ENCODE results near the gene LIN37. TPM values are rescaled to one million over a fixed set of nuclear protein-coding genes. Genes with fewer than 3 reads are reported as not detected.

LIN37 gene
- total RNA-seq, 2 experiments from 2014 or later = 13.7 to 15.9 TPM

GRCh38 chr19:35801828-35802227 lies 53.5 kb downstream of the LIN37 start:
- Mint-ChIP-seq H3K36me3 (ENCODE audit: low read depth) (no peaks in the 10 kb centered on the region), H3K4me3 (no peak overlapping the region), H3K4me1 (peaks cover 10% of the 10 kb centered on the region), H3K9me3 (no peaks in the 10 kb centered on the region), H3K27ac (no peak overlapping the region), H3K27me3 (peaks cover 16% of the 10 kb centered on the region)
- ChIA-PET POLR2A (no interaction called here), CTCF (no interaction called here)
- no peak for DNase-seq

Other genes starting within 250 kb of the LIN37 start
- gene DMKN, start 234.9 kb upstream of the LIN37 start, total RNA-seq = not detected
- gene SBSN, start 220.3 kb upstream of the LIN37 start, total RNA-seq = not detected
- not detected for gene GAPDHS, start 215.1 kb upstream of the LIN37 start, total RNA-seq
- gene TMEM147, start 202.9 kb upstream of the LIN37 start, total RNA-seq = 10 to 100 TPM; 42.5 to 43.8 TPM
- gene ATP4A, start 184.9 kb upstream of the LIN37 start, total RNA-seq = not detected
- gene PMIS2, start 162.4 kb upstream of the LIN37 start, total RNA-seq = not detected
- gene HAUS5, start 135.8 kb upstream of the LIN37 start, total RNA-seq = 10 to 100 TPM; 52.2 to 57.9 TPM
- 100 to 1,000 TPM; 100 to 112 TPM for gene RBM42, start 119.5 kb upstream of the LIN37 start, total RNA-seq
- 1 to 10 TPM in 1 of 2 experiments, under 1 TPM in 1; 0.84 to 1.9 TPM for gene ETV2, start 106.8 kb upstream of the LIN37 start, total RNA-seq
- gene COX6B1, start 100.3 kb upstream of the LIN37 start, total RNA-seq = 100 to 1,000 TPM; 429 to 474 TPM
- gene UPK1A, start 82.1 kb upstream of the LIN37 start, total RNA-seq = under 1 TPM; 0.37 TPM
- gene ZBTB32, start 44.0 kb upstream of the LIN37 start, total RNA-seq = 10 to 100 TPM; 15.4 to 17.3 TPM
- 10 to 100 TPM; 65.1 to 67.2 TPM for gene KMT2B, start 30.6 kb upstream of the LIN37 start, total RNA-seq
- 10 to 100 TPM; 53.7 to 54.6 TPM for gene IGFLR1, start 6.1 kb upstream of the LIN37 start, total RNA-seq
- gene U2AF1L4, start 3.2 kb upstream of the LIN37 start, total RNA-seq = 10 to 100 TPM; 35.0 to 38.1 TPM
- gene PSENEN, start 2.9 kb upstream of the LIN37 start, total RNA-seq = 10 to 100 TPM; 41.7 to 46.3 TPM
- under 1 TPM; 0.29 to 0.69 TPM for gene HSPB6, start 8.5 kb downstream of the LIN37 start, total RNA-seq
- 10 to 100 TPM; 53.7 to 59.1 TPM for gene PROSER3, start 9.6 kb downstream of the LIN37 start, total RNA-seq
- gene ARHGAP33, start 27.0 kb downstream of the LIN37 start, total RNA-seq = 100 to 1,000 TPM in 1 of 2 experiments, 10 to 100 TPM in 1; 91.3 to 101 TPM
- gene PRODH2, start 64.3 kb downstream of the LIN37 start, total RNA-seq = not detected
- not detected for gene NPHS1, start 103.9 kb downstream of the LIN37 start, total RNA-seq
- under 1 TPM; 0.19 to 0.25 TPM for gene KIRREL2, start 108.3 kb downstream of the LIN37 start, total RNA-seq
- under 1 TPM; 0.42 to 0.79 TPM for gene APLP1, start 120.0 kb downstream of the LIN37 start, total RNA-seq
- 10 to 100 TPM; 36.9 to 47.5 TPM for gene NFKBID, start 152.0 kb downstream of the LIN37 start, total RNA-seq
- gene HCST, start 154.0 kb downstream of the LIN37 start, total RNA-seq = 100 to 1,000 TPM; 117 to 137 TPM
- gene TYROBP, start 159.7 kb downstream of the LIN37 start, total RNA-seq = not detected
- gene LRFN3, start 187.8 kb downstream of the LIN37 start, total RNA-seq = 10 to 100 TPM; 12.3 to 13.5 TPM
- 10 to 100 TPM; 15.6 to 16.8 TPM for gene SDHAF1, start 246.6 kb downstream of the LIN37 start, total RNA-seq

Data from activated CD4-positive, alpha-beta T cell treated with anti-CD3 and anti-CD28 coated beads, Interleukin-2, amount 10 ng/mL, durations not matched to agents 7 days and 5 days (primary cell).